CD14-positive monocyte (primary cell): Measurements from ENCODE around the gene MEF2B. TPM values are rescaled to one million over a fixed set of nuclear protein-coding genes. Genes with fewer than 3 reads are reported as not detected.

Experiments
- DNase-seq, 3 donors: peaks; one replicate each; pipeline ENCODE4 v3.0.0-alpha.2; 2011 to 2022
- H2AFZ ChIP-seq: 2 replicates; pipeline ENCODE4 v1.6.0; 2012; ENCODE audit warnings: mild to moderate bottlenecking, low read depth, low read length, inconsistent platforms; ENCODE audit not compliant: insufficient read depth, poor library complexity, severe bottlenecking
- H3K27ac ChIP-seq, 2 donors: 1 replicate in 1 of 2; 2 replicates in 1 of 2; pipeline ENCODE4 v1.5.1; 2012 to 2013; ENCODE audit warnings: low read length in 2 of 2, control low read depth in 1 of 2, inconsistent platforms in 1 of 2, low read depth in 1 of 2, mild to moderate bottlenecking in 1 of 2
- H3K27me3 ChIP-seq, 2 donors: one replicate each; pipeline versions ENCODE4 v1.6.0 to v1.6.1; 2011 to 2013; ENCODE audit warnings: low read length in 2 of 2; ENCODE audit not compliant: control insufficient read depth in 2 of 2, insufficient read depth in 2 of 2
- H3K36me3 ChIP-seq, 2 donors: replicated peaks in 1 of 2; 1 replicate in 1 of 2; 2 replicates in 1 of 2; pipeline versions ENCODE4 v1.5.1 to v1.6.1; 2012 to 2013; ENCODE audit warnings: low read length in 2 of 2, control low read depth in 1 of 2, inconsistent platforms in 1 of 2, mild to moderate bottlenecking in 1 of 2; ENCODE audit not compliant: insufficient read depth in 2 of 2, control insufficient read depth in 1 of 2
- H3K4me1 ChIP-seq, 2 donors: 1 replicate in 1 of 2; 2 replicates in 1 of 2; pipeline versions ENCODE4 v1.5.1 to v1.6.1; 2012 to 2013; ENCODE audit warnings: low read length in 2 of 2, control low read depth in 1 of 2, inconsistent platforms in 1 of 2, mild to moderate bottlenecking in 1 of 2, moderate library complexity in 1 of 2; ENCODE audit not compliant: insufficient read depth in 2 of 2, control insufficient read depth in 1 of 2
- H3K4me2 ChIP-seq: replicated peaks from 2 replicates; pipeline ENCODE3; 2012; ENCODE audit warnings: low read length, moderate library complexity, mild to moderate bottlenecking; ENCODE audit not compliant: poor library complexity, severe bottlenecking; ENCODE audit errors: extremely low read depth
- H3K4me3 ChIP-seq, 3 experiments: fragments of 200-600 bp in 1 of 3; sonication (generic) in 1 of 3; replicated peaks in 1 of 3; 1 replicate in 2 of 3; 2 replicates in 1 of 3; pipeline ENCODE4 v1.5.1; 2011 to 2013; ENCODE audit warnings: low read length in 3 of 3, mild to moderate bottlenecking in 3 of 3, control low read depth in 2 of 3, low read depth in 2 of 3, inconsistent platforms in 1 of 3, moderate library complexity in 1 of 3
- H3K79me2 ChIP-seq: 2 replicates; pipeline ENCODE4 v1.6.0; 2012; ENCODE audit warnings: mild to moderate bottlenecking, control low read depth, inconsistent platforms, low read length, moderate library complexity; ENCODE audit not compliant: insufficient read depth
- H3K9ac ChIP-seq: 2 replicates; pipeline ENCODE4 v1.6.0; 2017; ENCODE audit warnings: low read length, mild to moderate bottlenecking; ENCODE audit not compliant: insufficient read depth, poor library complexity, severe bottlenecking
- H3K9me3 ChIP-seq, 2 donors: replicated peaks in 1 of 2; 1 replicate in 1 of 2; 2 replicates in 1 of 2; pipeline versions ENCODE4 v1.5.1 to v1.6.1; 2012 to 2013; ENCODE audit warnings: low read length in 2 of 2, control low read depth in 1 of 2; ENCODE audit not compliant: control insufficient read depth in 1 of 2, insufficient read depth in 1 of 2
- H4K20me1 ChIP-seq: 2 replicates; pipeline ENCODE4 v1.6.0; 2012; ENCODE audit warnings: mild to moderate bottlenecking, low read length, control low read depth, moderate library complexity; ENCODE audit not compliant: insufficient read depth
- H3K27ac Mint-ChIP-seq, 7 donors: one replicate each; pipeline ENCODE4 v1.8.0; 2020; ENCODE audit warnings: mild to moderate bottlenecking in 7 of 7, mixed read lengths in 7 of 7, moderate library complexity in 6 of 7, inconsistent platforms in 2 of 7
- H3K27me3 Mint-ChIP-seq, 3 donors: one replicate each; pipeline ENCODE4 v1.8.0; 2021 to 2022; ENCODE audit warnings: low read depth in 3 of 3, mild to moderate bottlenecking in 3 of 3, mixed read lengths in 3 of 3, moderate library complexity in 3 of 3, inconsistent platforms in 1 of 3
- H3K36me3 Mint-ChIP-seq, 2 donors: one replicate each; pipeline ENCODE4 v1.8.0; 2020; ENCODE audit warnings: mixed read lengths in 2 of 2, inconsistent platforms in 1 of 2, mild to moderate bottlenecking in 1 of 2
- H3K4me1 Mint-ChIP-seq: one replicate; pipeline ENCODE4 v1.8.0; 2020; ENCODE audit warnings: mild to moderate bottlenecking, mixed read lengths
- H3K4me3 Mint-ChIP-seq, 2 donors: one replicate each; pipeline ENCODE4 v1.8.0; 2020; ENCODE audit warnings: mild to moderate bottlenecking in 2 of 2, mixed read lengths in 2 of 2, moderate library complexity in 1 of 2
- H3K9me3 Mint-ChIP-seq, 7 donors: one replicate each; pipeline ENCODE4 v1.8.0; 2020 to 2022; ENCODE audit warnings: mixed read lengths in 7 of 7, mild to moderate bottlenecking in 6 of 7, moderate library complexity in 6 of 7, inconsistent platforms in 2 of 7
- CTCF ChIP-seq: fragments of 200-600 bp; IDR thresholded peaks from one replicate; pipeline ENCODE4 v1.8.0; 2022; ENCODE audit warnings: antibody characterized with exemption, mild to moderate bottlenecking
- WGBS: methylation state at CpG from one replicate; pipeline ENCODE4 v1.1.5; 2013; ENCODE audit warnings: missing lambda C conversion rate; ENCODE audit not compliant: insufficient coverage; 5-methylcytosine and 5-hydroxymethylcytosine counted together
- intact Hi-C, 2 donors: fragments of 100-400 bp; cut with micrococcal nuclease; formaldehyde crosslinking; loops; one replicate each; pipeline versions ENCODE4 v1.15.0 to v1.15.1; 2023
- polyA plus RNA-seq, 3 donors: library from polyadenylated mRNA; depleted of rRNA in 1 of 3; unstranded in 2 of 3; stranded (reverse) in 1 of 3; fragments of 300-500 nt in 2 of 3; fragments of >200 nt in 1 of 3; fragmentation: Illumina TruSeq in 2 of 3; gene quantifications; 1 replicate in 2 of 3; 2 replicates in 1 of 3; pipeline ENCODE4 v1.2.3, GENCODE V29; 2012 to 2021

The MEF2B gene
- polyA plus RNA-seq, 3 donors: 0.15 to 1.8 (median 0.30) TPM

GRCh38 chr19:19133985-19134384 lies 36.1 kb downstream of the MEF2B start:
- no peak overlapping the region for H2AFZ ChIP-seq
- H3K9me3 ChIP-seq: peaks cover 9 to 15% of the 10 kb centered on the region in 2 donors
- Mint-ChIP-seq H3K9me3 (peaks cover 10 to 26% (median 13%) of the 10 kb centered on the region in 7 donors), H3K36me3 (peaks cover 0 to 6% of the 10 kb centered on the region in 2 donors), H3K27ac (no peak overlapping the region), H3K4me1 (peaks cover 27% of the 10 kb centered on the region), H3K27me3 (peaks cover 2 to 6% (median 4%) of the 10 kb centered on the region in 3 donors), H3K4me3 (no peak overlapping the region)
- H4K20me1 ChIP-seq: no peaks in the 10 kb centered on the region
- no peak overlapping the region for H3K27ac ChIP-seq
- no peak overlapping the region for H3K9ac ChIP-seq
- no peaks in the 10 kb centered on the region for H3K79me2 ChIP-seq
- intact Hi-C loops: no loop called here
- H3K4me3 ChIP-seq: no peak overlapping the region
- no peak overlapping the region for H3K4me2 ChIP-seq
- TF ChIP-seq CTCF: no peak
- no CpG with 5 or more reads among the region's 6 CpGs for WGBS
- peaks cover 19 to 21% of the 10 kb centered on the region in 2 donors for H3K4me1 ChIP-seq
- H3K27me3 ChIP-seq: no peaks in the 10 kb centered on the region
- no peaks in the 10 kb centered on the region for H3K36me3 ChIP-seq
- no peak for DNase-seq

- intact Hi-C loops: no loop called here
- Histone ChIP-seq H3K9ac (no peak overlapping the region), H3K9me3 (peaks cover 9 to 15% of the 10 kb centered on the region in 2 donors), H2AFZ (no peak overlapping the region), H3K4me2 (no peak overlapping the region), H3K4me3 (no peak overlapping the region), H3K4me1 (peaks cover 13% of the 10 kb centered on the region in 2 donors), H3K79me2 (no peaks in the 10 kb centered on the region), H3K36me3 (no peaks in the 10 kb centered on the region), H3K27ac (no peak overlapping the region), H4K20me1 (no peaks in the 10 kb centered on the region), H3K27me3 (no peaks in the 10 kb centered on the region)
- no peak for DNase-seq
- 97% methylated on average over 12 of the region's 12 CpGs for WGBS
- H3K4me3 Mint-ChIP-seq: no peak overlapping the region
- peaks cover 0 to 6% of the 10 kb centered on the region in 2 donors for H3K36me3 Mint-ChIP-seq
- no peak overlapping the region for H3K27ac Mint-ChIP-seq
- no peak for TF ChIP-seq CTCF
- peaks cover 10 to 24% (median 13%) of the 10 kb centered on the region in 7 donors for H3K9me3 Mint-ChIP-seq
- H3K4me1 Mint-ChIP-seq: peaks cover 19% of the 10 kb centered on the region
- peaks cover 2 to 6% (median 6%) of the 10 kb centered on the region in 3 donors for H3K27me3 Mint-ChIP-seq
Measured at GRCh38 chr19:19132912-19133311, 37.2 kb downstream of the MEF2B start.
